ENCODE data around the gene PLP1.
"Not testable (repeated sequence)": the region's sequence is repeated elsewhere in the genome, so short reads cannot be mapped to it uniquely, and the experiment has no call there.

PLP1 gene

DNA sequence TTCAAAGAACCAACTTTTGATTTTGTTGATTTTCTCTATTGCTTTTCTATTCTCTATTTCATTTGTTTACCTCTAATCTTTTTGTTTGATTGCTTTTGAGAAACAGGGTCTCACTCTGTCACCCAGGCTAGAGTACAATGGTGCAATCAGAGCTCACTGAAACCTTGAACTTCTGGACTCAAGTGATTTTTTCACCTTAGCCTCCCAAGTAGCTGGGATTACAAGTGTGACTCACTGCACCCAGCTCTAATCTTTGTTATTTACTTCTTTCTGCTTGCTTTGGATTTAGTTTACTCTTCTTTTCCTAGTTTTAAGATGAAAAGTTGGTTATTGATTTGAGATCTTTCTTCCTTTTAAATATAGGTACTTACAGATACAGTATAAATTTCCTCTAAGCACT, 29.2 kb downstream of the PLP1 start:
- DNase-seq (ENCODE audit: insufficient read length, low spot score) (no peak), FAIRE-seq (no peak)
- TF ChIP-seq, protein P1, sequence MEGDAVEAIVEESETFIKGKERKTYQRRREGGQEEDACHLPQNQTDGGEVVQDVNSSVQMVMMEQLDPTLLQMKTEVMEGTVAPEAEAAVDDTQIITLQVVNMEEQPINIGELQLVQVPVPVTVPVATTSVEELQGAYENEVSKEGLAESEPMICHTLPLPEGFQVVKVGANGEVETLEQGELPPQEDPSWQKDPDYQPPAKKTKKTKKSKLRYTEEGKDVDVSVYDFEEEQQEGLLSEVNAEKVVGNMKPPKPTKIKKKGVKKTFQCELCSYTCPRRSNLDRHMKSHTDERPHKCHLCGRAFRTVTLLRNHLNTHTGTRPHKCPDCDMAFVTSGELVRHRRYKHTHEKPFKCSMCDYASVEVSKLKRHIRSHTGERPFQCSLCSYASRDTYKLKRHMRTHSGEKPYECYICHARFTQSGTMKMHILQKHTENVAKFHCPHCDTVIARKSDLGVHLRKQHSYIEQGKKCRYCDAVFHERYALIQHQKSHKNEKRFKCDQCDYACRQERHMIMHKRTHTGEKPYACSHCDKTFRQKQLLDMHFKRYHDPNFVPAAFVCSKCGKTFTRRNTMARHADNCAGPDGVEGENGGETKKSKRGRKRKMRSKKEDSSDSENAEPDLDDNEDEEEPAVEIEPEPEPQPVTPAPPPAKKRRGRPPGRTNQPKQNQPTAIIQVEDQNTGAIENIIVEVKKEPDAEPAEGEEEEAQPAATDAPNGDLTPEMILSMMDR (IDR thresholded peaks at IDR 0.05; ENCODE audit: insufficient read depth, missing control alignments) = no peak

DNA sequence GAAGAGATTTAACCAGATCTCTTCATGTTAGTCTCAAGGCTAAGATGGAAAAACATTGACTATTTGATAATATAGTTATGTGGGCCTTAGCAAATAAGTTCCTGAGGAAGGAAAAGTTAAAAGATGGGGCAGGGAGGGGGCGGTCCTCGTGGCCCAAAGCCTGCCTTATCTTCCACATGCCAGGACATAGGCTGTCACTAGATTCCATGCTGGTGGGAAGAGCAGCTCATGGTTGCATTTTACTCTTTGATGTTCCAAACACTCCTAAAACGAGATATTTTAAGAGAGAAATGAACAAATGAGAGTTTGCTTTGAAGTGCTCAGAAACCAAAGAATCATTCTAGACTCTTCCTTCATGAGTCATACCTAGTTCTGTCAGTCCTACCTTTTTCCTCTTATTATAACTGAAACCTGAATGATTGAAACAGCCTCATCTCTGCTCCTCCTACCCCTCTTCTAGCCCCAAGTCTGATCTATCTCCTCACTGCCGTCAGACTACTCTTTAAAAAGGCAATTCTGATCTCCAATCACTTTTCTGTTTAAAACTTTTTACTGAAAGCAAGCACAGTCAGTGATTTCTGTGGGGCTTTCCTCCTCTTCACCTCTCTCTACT, 30.3 kb downstream of the PLP1 start:
- TF ChIP-seq, protein P1 (IDR thresholded peaks at IDR 0.05; ENCODE audit: insufficient read depth, missing control alignments) = no peak
- no peak for FAIRE-seq
- no peak for DNase-seq (ENCODE audit: insufficient read length, low spot score)

DNA sequence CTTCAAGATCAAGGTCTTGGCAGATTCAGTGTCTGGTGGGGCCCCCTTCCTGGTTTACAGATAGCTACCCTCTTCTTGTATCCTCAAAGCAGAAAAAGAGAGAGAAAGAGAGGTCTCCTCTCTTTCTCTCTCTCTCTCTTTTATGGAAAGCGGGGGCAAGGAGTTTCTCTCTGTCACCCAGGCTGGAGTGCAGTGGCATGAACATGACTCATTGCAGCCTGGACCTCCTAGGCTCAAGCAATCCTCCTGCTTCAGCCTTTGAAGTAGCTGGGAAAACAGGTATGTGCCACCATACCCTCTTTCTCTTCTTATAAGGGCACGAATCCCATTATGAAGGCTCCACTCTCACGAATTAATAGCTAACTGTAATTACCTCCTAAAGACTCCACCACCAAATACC, 35.2 kb downstream of the PLP1 start:
- FAIRE-seq (no peak), DNase-seq (ENCODE audit: insufficient read length, low spot score) (no peak)
- TF ChIP-seq, protein P1 (IDR thresholded peaks at IDR 0.05; ENCODE audit: insufficient read depth, missing control alignments) = no peak

DNA sequence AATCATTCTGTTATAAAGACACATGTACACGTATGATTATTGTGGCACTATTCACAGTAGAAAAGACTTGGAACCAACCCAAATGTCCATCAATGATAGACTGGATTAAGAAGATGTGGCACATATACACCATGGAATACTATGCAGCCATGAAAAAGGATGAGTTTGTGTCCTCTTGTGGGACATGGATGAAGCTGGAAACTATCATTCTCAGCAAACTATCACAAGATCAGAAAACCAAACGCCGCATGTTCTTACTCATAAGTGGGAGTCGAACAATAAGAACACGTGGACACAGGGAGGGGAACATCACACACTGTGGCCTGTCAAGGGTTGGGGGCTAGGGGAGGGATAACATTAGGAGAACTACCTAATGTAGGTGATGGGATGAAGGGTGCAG, 40.5 kb downstream of the PLP1 start:
- DNase-seq (ENCODE audit: insufficient read length, low spot score); FAIRE-seq: not testable (repeated sequence)

DNA sequence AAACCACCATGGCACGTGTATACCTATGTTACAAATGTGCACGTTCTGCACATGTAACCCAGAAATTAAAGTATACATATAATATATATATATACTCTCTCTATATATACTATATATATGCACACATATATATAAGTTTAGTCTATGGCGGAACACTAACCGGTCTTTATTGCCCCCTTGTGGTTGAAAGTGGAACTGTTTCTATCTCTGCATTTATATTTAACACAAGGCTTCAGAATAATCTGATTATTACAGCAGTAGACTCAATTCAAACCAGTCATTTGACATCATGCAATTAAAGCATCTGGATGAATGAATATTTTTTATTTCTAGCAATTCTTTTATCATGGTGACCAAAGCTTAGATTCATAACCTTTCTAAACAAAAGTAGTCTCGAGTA, 40.9 kb downstream of the PLP1 start:
- DNase-seq (ENCODE audit: insufficient read length, low spot score) (no peak), FAIRE-seq (no peak)
- TF ChIP-seq, protein P1 (IDR thresholded peaks at IDR 0.05; ENCODE audit: insufficient read depth, missing control alignments) = peak; percentile 40

DNA sequence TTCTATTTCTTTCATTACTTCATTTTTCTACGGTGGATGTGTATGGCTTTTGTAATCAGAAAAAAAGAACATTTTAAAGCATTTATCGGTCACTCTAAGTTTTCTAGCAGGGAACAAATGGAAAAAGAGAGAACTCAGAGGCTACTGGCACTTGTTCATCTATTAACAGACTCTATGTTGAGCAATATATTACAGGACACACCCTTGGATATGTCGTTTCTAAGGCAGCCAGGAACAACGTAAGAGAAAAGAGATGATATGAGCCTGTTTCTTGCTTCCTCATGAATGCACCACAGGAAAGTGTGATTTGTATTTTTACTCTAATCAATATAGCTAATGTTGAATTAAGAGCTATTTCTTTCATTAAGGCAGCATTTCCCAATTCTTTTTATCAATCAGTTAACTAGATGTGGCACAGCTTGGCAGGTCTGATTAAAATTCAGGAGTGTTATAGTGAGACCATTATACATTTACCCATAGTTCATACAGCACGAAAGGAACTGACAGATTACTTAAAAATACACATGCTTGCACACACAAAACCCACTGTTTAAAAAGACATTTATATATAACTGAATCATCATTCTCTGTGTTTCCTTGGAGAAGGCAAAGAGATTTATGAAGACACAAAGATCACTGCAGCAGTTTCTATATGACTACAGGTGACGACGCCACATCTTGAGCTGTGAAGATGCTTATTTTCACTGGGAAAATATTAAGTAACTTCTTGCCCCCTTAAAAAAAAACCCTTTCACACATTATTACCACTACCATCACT, 42.4 kb downstream of the PLP1 start:
- DNase-seq (ENCODE audit: insufficient read length, low spot score) (no peak), FAIRE-seq (no peak)
- TF ChIP-seq, protein P1 (IDR thresholded peaks at IDR 0.05; ENCODE audit: insufficient read depth, missing control alignments) = no peak

DNA sequence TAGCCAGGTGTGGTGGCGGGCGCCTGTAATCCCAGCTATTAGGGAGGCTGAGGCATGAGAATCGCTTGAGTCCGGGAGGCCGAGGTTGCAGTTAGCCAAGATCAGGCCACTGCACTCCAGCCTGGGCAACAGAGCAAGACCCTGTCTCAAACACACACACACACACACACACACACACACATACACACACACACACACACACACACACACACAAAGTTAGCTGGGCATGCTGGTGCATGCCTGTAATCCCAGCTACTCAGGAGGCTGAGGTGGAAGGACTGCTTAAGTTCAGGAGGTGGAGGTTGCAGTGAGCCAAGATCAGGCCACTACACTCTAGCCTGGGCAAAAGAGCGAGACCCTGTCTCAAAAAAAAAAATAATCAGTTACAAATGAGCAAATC, 44.2 kb downstream of the PLP1 start:
- FAIRE-seq = not testable (repeated sequence)

DNA sequence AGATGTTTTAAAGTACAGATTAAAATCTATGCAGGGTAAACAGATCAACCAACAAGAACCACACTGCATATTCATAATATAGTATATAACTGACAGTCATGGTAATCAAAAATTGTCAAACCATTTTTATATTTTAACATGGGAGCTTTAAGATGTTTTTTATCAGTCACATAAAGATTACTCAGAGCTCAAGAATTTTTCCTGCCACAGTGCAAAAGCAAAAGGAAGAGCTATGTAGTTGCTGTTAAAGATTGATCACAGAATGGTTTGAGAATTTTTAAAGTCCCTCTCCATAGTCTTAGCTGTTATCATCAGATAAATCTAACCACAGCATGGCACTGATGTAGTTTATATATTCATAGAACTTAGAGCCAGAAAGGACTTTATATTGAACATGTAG, 47.0 kb downstream of the PLP1 start:
- no peak for FAIRE-seq
- TF ChIP-seq, protein P1 (IDR thresholded peaks at IDR 0.05; ENCODE audit: insufficient read depth, missing control alignments) = no peak
- DNase-seq (ENCODE audit: insufficient read length, low spot score) = no peak

More for the DNA sequence above, 44.2 kb downstream of the PLP1 start:
- DNase-seq (ENCODE audit: insufficient read length, low spot score) = not testable (repeated sequence)
